Activated gamma-delta T cell (primary cell): ENCODE data around the gene CLIC4.

Experiments
- DNase-seq: peaks from one replicate; lab custom pipeline; 2025; lab: John Stamatoyannopoulos, UW

Gene CLIC4

DNA sequence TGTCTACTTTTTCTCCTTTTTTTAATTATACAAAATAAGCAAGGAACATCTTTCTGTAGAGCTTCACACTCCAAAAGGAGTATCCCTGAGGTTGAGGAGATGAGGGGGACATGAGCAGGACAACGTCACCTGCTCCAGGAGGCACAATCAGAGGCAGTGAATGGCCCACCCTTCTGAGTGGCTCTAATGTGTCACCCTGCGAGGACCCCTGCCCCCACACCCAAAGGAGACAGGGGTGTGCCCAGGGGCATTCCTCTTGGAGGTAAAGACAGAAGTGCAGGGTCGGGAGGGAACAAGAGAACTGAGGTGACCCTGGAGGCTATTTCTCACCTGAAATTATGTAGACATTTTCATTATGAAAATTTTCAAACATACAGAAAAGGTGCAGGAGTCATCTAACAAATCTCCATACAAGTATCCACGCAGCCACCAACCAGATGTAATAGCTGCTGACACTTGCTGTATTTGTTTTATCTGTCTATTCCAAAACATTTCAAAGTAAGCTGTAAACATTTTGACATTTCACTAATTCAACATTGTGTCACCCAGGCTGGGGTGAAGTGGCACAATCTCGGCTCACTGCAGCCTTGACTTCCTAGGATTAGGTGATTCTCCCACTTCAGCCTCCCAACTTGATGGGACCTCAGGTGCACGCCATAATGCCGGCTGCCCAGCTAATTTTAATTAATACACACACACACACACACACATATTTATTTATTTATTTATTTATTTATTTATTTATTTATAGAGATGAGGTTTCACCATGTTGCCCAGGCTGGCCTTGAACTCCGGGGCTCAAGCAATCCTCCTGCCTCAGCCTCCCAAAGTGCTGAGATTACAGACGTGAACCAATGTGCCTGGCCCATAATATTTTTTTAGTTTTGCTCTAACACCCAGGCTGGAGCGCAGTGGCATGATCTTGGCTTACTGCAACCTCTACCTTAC, 114.1 kb downstream of the CLIC4 start:
- no peak for DNase-seq

DNA sequence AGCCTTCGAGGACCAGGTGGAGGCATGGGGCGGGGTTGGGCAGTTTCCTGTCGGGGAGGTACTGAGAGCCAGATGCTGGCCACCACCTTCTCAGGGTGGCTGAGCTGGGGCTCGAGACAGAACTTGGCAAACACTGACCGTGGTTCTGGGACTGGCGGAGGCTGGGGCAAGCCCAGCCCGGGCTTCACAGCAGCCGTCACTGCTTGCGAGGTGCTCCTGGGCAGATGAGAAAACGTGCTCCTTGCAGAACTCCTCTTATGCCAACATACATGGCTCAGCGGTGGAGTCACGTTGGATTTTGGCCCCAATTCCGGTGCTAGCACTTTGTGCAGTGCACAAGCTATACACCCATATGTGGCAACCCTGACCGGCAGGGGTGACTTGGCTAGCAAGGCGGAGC, 115.6 kb downstream of the CLIC4 start:
- DNase-seq: no peak

DNA sequence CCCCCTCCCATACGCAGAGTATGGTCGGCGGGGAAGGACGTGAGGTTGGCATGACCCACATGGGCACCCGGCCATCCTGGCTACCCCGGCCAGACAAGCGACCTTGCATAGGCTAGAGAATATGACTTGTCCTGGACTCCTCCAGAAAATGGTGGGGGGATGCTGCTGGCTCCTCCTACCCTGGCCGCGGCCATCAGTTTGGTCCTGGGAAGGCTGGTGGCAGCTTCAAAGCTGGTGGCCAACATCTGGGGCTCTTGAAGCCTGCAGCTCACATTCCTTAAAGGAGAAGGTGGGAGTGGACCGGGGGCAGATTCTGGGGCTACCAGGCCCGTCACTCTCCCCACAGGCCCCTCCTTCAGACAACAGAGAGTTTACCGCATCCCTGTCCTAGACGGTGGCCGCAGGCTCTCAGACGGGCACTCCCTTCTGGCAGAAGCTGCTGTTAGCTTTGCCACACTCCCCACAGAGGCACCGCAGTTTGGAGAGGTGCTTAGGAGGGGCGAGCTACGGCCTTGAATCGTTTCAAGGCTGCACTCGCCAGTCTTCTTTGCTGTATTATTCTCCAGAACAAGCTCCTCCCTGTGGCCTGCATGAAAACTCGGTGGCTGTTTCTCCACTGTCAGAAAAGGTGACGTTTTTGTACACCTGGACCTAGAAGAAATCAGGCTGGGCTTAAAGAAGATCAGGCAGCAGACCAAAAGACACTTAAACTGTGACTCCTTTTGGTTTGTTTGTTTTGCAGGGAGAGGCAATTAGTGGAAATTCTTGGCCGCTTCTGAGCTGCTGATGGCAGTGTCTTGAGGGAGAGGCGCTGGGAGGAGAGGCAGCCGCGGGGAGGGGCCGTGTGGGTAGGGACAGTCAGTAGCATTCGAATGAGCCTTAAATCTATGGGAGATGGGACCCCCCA, 116.8 kb downstream of the CLIC4 start:
- no peak for DNase-seq

DNA sequence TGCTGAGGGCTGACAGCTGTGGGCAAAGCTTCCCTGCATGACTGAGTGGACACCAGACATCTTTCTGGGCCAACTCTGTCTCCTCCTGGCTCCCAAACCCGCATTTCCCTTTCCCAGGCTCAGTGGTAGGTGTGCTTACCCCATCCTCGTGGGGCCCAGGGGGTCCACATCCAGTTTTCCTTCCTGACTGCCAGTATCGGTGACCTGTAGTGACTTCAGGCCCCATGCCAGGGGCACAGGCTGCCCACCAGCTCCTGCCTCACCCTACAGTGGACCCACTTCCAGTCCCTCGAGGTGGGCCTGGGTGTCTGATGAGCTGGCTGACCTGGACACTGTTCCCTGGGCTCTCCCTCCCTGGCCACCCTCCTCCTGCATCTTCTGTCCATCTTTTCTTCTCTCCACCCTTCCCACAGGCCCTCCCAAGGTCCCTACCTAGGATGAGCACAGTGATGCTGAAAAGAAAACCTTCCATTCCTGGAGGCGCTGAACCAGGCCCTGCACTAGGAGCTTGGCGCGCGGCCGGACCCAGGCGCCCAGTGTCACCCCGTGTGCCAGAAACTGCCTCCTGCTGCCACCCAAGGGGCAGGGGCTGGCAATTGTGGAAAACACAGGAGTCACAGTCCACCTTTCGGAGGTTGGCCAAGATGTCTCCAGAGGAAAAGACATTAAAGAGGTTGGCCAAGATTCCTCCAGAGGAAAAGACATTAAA, 117.7 kb downstream of the CLIC4 start:
- DNase-seq: no peak

DNA sequence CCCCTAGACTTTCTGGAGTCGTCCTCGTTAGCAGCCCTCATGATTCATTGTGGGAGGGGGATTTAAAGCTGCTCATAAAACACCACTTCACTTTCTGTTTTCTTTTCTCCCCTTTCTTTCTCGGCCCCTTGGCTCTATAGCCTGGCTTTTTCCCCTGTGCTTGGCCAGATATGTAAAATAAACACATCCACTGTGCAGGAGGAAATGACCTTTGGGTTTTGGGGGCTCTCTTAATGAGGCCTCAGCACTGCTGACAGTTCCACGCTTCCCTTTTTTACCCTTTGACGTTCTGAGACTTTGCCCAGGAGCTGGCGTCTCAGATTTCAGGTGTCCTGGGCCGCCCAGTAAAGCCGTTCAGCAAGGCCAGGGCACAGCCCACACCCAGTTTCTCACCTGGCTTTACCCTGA, 119.1 kb downstream of the CLIC4 start:
- DNase-seq: no peak

DNA sequence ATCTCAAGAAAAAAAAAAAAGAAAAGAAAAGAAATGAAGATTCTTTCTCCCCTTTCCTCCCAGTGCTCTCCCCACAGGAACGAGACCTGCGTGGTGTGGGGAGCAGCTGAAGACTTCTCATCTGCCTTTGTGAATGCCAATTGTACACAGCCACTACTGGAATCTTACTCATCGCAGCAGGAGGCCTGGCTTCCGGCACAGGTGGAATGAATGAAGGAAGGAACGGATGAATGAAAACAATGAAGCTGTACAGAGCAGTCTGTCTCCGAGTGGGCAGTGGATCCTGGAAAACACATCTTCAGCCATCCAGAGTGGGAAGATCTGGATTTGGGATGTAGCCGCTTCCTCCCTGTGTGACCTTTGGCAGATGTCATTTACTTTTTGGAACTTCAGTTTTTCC, 119.9 kb downstream of the CLIC4 start:
- DNase-seq: no peak

DNA sequence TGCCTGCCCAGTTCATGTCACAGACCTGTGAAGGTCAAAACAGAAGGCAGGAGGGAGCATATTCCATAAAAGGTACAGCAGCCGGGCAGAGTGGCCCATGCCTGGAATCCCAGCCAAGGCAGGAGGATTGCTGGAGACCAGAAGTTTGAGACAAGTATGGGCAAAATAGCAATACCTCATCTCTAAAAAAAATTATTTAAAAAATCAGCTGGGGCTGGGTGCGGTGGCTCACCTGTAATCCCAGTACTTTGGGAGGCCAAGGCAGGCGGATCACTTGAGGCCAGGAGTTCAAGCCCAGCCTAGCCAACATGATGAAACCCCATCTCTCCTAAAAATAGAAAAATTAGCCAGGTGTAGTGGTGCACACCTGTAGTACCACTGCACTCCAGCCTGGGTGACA, 120.3 kb downstream of the CLIC4 start:
- DNase-seq: no peak

DNA sequence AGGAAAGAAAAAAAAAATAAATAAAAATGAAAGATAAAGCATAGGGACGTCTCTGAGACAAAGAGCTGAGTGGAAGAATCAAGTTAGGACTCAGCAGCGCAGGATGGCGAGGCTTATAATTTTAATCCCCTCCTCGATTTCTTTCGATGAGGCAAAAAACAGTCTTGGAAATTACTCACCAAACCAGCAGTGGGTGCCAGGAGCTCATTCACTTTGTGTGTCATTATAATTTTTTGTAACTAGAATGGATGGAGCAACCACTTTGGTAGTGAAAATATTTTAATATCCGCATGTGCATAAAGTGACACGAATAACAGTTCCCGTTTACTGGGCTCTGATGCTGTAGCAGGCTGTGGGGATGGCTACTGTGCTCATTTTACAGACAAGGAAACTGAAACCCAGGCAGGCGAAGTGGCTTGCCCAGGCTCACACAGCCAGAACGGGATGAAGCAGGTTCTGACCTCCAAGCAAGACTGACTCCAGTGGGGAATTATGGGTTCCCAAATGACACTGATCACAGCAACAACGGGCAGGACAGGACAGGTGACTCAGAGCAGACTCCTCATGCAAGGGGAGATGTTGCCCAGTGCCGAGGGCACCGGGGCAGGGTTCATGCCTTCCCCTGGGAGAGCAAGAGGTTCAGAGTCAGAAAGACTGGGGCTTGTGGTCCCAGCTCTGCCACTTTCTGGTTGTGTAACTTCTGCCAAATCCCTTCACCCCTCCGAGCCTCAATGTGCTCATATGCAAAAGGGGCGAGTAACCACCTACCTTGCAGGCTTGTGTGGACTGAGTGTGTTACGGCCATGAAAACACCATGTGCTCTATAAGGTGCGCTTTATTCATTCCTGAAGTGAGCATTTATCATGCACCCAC, 121.2 kb downstream of the CLIC4 start:
- DNase-seq: no peak

DNA sequence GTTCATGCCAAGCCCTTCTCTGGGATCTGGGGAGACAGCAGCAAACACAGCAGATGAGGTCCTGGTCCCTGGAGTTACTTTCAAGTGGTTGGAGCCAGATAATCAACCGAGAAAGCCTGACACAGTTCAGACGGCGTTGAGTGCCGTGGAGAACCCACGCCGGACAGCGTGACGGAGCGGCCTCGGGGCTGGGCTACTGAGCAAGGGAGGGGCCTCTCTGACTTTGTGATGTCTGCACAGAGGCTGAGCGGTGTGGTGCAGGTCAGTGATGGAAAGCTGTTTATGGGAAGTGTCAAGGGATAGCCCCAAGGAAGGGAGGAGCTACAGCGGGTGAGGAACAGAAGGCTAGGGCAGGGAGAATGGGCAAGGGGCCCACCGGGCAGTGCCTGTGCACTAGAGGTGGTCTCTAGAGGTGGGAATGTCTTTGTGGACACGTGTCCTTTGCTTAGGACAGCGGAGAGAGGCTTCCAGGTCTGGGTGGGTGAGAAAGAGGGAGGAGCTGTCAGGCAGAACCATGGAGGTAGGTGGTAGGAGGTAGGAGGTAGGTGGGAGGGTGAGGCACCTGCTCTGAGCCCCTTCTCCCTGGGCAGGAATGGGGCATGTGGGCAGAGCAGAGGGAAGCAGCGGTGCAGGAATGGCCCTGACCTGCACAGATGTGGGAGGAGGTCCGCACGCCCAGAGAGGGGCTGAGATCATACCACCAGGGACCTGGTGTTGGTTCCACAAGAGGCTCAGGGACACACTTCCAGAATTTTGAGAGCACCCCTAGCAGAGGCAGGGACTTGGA, 122.0 kb downstream of the CLIC4 start:
- no peak for DNase-seq

DNA sequence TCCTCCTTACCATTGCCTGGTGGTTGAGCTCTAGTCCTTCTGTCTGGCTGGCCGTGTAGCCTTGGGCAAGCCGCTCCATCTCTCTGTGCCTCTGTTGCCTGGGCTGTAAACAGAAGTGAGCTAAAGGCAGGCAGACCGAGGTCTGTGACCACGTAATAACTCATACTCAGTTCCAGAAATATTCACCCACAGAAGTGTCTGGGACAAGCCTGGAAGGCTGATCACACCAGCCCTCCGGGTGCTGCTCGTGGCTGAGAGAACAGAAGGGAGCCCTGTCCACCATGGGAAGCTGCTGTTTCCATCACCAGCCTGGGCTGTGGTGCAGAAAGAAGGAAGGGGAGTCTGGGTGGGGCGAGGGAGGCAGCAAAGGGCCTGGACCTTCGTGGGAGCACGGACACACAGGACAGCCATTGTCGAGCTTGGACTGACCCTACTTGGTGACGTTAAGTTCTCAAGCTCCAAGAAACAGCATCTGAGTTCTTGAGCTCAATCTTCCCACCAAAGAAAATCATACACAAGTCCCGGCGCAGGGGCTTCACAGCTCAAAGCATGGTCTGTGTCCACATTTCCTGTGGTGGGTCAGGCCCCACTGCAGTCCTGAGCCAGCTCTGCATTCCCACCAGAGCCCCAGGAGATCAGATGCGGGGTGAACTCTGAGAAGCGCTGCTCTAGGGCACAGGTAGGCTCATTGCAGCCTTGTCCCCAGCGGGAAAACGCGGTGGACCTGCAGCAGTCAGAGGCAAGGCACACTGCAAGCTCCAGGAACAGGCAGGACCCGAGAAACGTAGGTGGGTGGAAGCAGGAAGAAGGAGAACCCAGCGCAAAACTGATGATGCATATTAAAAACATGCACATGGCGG, 123.0 kb downstream of the CLIC4 start:
- DNase-seq: no peak

DNA sequence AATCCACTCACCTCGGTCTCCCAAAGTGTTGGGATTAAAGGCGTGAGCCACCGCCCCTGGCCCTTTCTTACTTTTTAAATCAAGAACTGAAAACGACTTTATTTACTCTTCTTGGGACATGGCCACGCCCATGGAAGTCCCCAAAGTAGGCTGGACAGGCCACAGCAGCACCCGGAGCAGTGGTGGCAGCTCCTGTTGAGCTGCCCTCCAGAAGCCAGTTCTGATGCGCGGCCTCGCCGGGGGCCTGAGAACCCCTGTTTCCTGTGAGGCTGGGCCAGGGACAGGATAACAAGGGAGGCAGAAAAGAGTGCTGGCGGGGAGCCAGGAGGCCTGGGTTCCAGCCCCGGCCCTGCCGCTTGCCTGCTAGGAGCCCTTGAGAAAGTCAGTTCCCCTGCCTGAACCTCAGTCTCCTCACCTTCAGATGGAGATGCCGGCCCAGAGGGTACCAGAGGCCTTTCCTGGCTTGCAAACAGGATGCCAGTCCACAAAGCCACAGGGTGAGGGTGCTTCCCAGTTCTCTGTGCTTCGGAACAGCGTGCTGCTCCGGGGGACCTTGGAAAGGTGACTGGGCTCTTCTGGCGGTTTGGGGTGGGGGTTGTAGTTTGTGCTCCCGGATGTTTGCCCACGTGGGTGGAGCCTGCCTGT, 125.4 kb downstream of the CLIC4 start:
- no peak for DNase-seq

DNA sequence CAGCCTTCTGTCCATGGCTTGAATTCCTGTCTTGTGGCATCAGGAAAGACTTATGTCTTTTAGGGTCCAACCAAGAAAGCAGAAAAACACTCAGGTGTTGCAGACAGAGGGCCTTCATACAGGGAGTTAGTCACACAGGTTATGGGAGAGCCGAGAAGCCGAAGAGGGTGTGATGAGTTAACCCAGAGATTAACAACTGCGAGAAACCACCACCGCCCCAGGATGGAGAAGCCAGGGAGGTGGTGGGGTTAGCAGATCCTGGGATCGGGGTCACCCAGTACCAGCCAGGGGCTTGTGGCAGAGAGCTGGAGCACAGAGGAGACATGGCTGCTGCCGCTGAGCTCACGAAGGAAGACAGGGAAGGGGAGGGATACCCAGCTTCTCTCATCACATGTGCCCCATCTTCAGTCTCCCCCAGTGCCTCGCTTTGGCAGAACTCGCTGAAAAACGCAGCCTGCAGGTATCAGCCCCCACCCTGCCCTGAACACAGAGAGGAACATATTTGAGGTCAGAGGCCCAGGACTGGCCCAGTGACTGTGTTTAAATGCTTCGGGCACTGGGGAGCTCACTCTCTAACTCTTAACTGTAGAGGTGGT, 126.2 kb downstream of the CLIC4 start:
- no peak for DNase-seq

DNA sequence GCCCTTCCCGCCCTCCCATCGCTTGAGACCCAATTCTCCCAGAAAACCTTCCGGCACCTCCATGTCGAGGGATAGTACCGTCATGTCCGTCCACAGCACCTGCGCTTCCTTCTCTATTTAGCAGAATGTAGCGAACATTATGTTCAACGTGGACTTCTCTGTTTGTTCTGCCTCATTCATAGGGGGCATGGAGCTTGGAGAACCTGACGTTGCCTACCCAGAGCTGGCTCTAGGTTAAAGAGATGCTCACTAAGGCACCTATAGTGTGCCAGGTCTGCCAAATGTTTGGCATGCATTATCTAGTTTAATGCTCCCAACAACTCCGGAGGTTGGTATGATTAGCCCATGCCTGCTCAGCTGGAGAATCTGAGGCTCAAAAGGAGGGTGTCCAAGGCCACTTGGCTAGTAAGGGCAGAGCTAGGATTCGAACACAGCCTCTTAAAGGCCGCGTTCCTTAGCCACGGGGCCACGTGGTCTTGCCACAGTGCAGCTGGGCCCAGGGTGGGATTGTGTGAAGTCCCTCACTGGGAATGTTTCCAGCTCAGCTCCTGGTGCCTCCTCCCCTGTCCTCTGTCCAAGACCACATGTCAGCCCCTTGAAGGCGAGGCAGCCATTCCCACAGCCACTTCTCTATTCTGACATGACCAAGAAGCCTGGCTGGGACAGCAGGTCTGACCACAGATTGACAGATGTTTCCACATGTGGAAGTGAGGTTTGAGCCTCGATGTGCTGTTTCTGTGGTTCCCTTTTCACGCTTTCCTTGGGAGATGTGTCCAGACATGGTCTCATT, 127.0 kb downstream of the CLIC4 start:
- DNase-seq: no peak

DNA sequence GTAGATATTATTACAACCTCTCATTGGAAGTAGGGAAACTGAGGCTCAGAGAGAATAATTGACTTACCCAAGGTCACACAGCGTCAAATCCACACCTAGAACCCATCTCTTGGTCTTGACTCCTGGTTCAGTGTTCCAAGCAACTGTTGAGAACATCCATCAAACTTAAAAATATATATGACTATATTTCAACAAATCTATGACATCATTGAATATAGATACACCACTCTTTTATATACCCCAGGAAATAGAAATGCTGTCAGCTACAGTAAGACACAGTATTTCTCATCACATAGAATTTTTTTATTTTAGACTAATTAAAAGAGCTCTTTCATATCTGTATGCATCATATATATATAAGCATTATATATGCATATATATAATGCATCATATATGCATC, 127.9 kb downstream of the CLIC4 start:
- no peak for DNase-seq

DNA sequence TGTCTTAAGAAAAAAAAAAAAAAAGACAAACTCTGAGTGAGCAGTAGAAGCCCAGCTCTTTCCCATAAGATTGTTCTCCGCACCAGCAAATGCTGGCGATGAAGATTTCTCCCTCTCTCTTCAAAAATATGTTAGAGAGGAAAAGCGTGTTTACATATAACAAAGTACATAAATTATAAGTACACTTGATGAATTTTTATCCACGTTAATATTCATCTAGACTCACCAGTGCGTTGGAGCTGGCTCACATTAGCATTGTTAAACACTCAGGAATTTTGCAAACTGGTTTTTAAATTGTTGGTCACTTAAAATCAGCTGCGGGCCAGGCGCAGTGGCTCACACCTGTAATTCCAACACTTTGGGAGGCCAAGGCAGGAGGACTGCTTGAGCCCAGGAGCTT, 128.8 kb downstream of the CLIC4 start:
- no peak for DNase-seq

DNA sequence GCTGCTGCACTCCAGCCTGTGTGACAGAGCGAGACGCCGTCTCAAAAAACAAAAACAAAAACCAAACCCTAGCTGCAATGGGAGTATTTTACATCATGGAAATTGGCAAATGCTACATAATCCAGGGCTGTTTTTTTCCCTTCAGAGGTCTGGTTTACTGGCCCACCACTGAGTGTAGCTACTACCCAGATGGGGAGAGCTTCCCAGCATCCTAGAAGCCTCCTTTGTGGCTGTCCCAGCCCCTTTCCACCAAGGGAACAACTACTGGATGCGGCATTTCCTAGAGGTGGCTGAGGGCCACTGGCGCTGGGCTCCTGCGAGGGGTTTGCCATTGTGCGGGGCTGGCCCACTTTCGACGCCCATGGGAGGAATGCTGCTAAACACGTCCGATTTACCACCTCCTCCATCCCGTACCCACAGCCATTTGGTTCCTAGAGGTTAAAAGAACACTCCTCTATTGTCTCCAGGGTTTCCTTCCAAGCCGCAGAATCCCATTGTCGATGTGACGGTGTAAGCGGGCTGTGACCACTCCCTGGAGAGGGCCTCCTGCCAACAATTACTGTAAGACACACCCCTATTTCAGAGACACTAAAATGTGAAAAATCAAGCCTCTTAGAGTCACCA, 129.5 kb downstream of the CLIC4 start:
- no peak for DNase-seq

DNA sequence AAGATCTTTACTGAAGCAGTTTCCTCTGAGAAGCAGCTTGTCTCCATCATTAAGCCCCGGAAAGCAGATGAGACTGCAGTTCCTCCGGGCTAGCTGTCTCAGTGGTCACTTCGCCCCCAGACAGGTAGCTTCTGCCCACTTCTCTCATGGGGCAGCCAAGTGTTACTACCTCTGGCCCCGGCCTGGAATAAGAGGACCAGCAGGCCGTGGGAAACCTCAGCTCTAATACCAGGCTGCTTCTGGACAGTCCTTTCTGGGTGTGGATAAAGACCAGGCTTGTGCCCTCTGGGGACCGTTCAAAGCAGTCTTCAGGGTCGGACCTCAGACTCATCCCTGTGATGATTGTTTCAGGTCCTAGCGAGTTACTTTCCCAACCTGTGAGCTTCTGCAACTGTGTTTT, 130.0 kb downstream of the CLIC4 start:
- no peak for DNase-seq
